ENCODE measurements around the gene PLK1. TPM values are rescaled to one million over a fixed set of nuclear protein-coding genes. Genes with fewer than 3 reads are reported as not detected.
A peak's percentile ranks its signal among the peaks of the same experiment; 100 is the strongest.

The PLK1 gene
- total and polyA plus RNA-seq, 2 of the 4 experiments (the other 2 are of a cell fraction) = 19.4 to 59.0 TPM

DNA sequence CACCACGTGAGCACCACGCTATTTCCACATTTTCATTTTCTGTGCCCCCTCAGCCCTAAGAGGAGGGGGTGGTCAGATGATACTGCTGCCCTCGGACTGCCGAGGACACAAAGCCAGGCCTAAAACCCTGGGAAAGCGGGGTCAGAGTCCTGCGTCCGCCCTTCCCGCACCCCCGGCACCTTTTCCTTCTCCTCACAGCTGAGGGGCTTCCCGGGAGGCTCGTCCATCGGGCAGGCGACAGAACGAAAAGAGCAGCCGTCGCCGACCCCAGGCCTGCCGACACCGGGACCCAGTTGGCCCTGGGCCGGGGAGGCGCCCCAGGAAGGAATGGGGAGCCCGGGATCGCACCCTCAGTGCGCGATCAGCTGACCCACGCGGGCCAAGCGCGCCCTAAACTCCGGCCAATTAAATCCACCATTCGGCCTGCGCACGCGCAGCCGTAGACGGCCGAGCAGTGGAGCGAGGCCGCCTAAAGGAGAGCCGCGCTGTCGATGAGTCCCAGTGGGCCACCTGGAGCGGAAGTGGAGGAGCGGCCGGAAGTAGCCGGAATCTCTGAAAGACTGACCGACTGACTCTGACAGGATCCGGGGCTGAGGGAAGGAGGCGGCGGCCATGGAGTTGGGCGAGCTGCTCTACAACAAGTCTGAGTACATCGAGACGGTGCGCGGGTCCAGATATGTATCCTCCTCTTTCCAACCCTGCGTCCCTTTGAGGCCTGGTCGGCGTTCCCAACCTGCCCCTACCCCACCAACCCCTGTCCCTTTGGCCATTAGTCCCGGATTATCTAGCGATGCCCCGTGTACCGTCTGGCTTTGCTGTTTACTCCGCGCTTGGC is 37.5 kb upstream of the PLK1 start, which contains the start of the genes DCTN5 and PALB2:
TSS of gene DCTN5 (plus strand) at position 536 of the 835 bp plus-strand sequence. CDS start at position 613, 77 bp downstream.
TSS of gene PALB2 (minus strand) at position 380 of the 835 bp plus-strand sequence. CDS start at position 227, 153 bp downstream.
- dilution Hi-C loops (cut with HindIII; ENCODE audit: low sequenced_read_pairs, unreplicated experiment) = no loop called here
- Histone ChIP-seq H4K5ac (ENCODE audit: low read depth, low read length) (peak within 1 kb of the TSS; percentile 74), H4K20me1 (ENCODE audit: insufficient read depth, low read length) (no peaks in the 10 kb centered on the region), H3K9me1 (ENCODE audit: insufficient read depth, low read length) (peaks cover 2% of the 10 kb centered on the region; the same call in 1 of the 2 replicates), H3K36me3 (ENCODE audit: control insufficient read depth, insufficient read depth, low read length) (peaks cover 9% of the 10 kb centered on the region), H3K27ac (ENCODE audit: insufficient read depth, low read length) (peak within 1 kb of the TSS; percentile 82), H2BK5ac (ENCODE audit: low read depth, low read length, poor library complexity, severe bottlenecking) (peak within 1 kb of the TSS; percentile 67), H3K4me1 (ENCODE audit: control insufficient read depth, insufficient read depth, low read length) (peaks cover 4% of the 10 kb centered on the region; the same call in 1 of the 2 replicates), H3K4me2 (ENCODE audit: low read depth, low read length) (peak within 1 kb of the TSS; percentile 93), H3K4ac (ENCODE audit: low read depth, low read length) (peak within 1 kb of the TSS; percentile 97), H3K14ac (replicated peaks; ENCODE audit: low read depth, low read length) (peak within 1 kb of the TSS; percentile 98), H2BK20ac (ENCODE audit: low read depth, low read length) (no peak within 1 kb of the TSS), H3K79me1 (ENCODE audit: low read depth in 1 of 2, low read length in 2 of 2) (peaks cover 29 to 39% of the 10 kb centered on the region in 2 experiments), H2AFZ (replicated peaks; ENCODE audit: low read length, poor library complexity) (peak within 1 kb of the TSS; percentile 98), H3K9me3 (ENCODE audit: control insufficient read depth, insufficient read depth, low read length) (no peaks in the 10 kb centered on the region), H4K91ac (ENCODE audit: insufficient read depth, low read depth, low read length) (peak within 1 kb of the TSS; percentile 89), H2BK15ac (ENCODE audit: low read depth, low read length) (peak within 1 kb of the TSS; percentile 6; the same call in 1 of the 3 replicates), H2AK5ac (ENCODE audit: low read depth, low read length) (peak within 1 kb of the TSS; percentile 82), H3K27me3 (ENCODE audit: control insufficient read depth, insufficient read depth, low read length) (no peaks in the 10 kb centered on the region), H3K56ac (ENCODE audit: extremely low read depth, insufficient read depth, low read length) (peak within 1 kb of the TSS; percentile 65), H3K9ac (ENCODE audit: low read depth, low read length) (peak within 1 kb of the TSS; percentile 93), H2BK120ac (ENCODE audit: low read depth, low read length) (peak within 1 kb of the TSS; percentile 62; the same call in 1 of the 2 replicates), H3K23ac (ENCODE audit: low read depth, low read length) (peak within 1 kb of the TSS; percentile 97), H2AK9ac (replicated peaks; ENCODE audit: low read depth, low read length, poor library complexity) (peak within 1 kb of the TSS; percentile 94), H3K4me3 (ENCODE audit: insufficient read depth, low read depth, low read length) (peak within 1 kb of the TSS; percentile 80), H3K18ac (ENCODE audit: low read depth, low read length) (peak within 1 kb of the TSS; percentile 36), H4K8ac (ENCODE audit: low read depth in 2 of 2, low read length in 2 of 2) (peak within 1 kb of the TSS; percentile 97 to 98)
- 0% methylated on average over 16 of the region's 64 CpGs; no CpG with 5 or more reads in 1 of the 2 experiments for WGBS, 2 experiments (ENCODE audit: extremely low coverage in 2 of 2, insufficient read length in 1 of 2)
- ChIA-PET POLR2A (ENCODE audit: unreplicated experiment) (no interaction called here), CTCF (interaction anchor here (0.8 to 1.2 kb wide), 3 partner anchors 9 to 11 kb away, joined by 3 read pairs; no protein-coding TSS in a partner anchor)
- intact Hi-C loops (cut with micrococcal nuclease) = loop anchor here (1.0 to 5.0 kb wide), 3 partner anchors 44 to 86 kb away; partner anchors contain the start of genes EARS2, NDUFAB1 and UBFD1
- BruUV-seq (replicated peaks) = TSS peak; percentile 59
- DNase-seq (peak; percentile 92), ATAC-seq (ENCODE audit: low read depth) (peak; percentile 99)
- in situ Hi-C loops (cut with MboI; ENCODE audit: low sequenced_read_pairs) = no loop called here
- TF ChIP-seq MAZ (IDR thresholded peaks at IDR 0.05; ENCODE audit: borderline replicate concordance, low read depth, low read length) (peak; percentile 57; the same call in 1 of the 2 replicates), BHLHE40 (IDR thresholded peaks at IDR 0.05; ENCODE audit: low read depth, low read length) (peak; percentile 75; the same call in 1 of the 2 replicates), CHD1 (IDR thresholded peaks at IDR 0.05; ENCODE audit: low read depth, low read length) (no peak), MXI1 (IDR thresholded peaks at IDR 0.05; ENCODE audit: borderline replicate concordance, low read depth, low read length) (peak; percentile 90; the same call in 1 of the 2 replicates), POLR2A (IDR thresholded peaks at IDR 0.05; ENCODE audit: low read depth, low read length) (peak; percentile 60), CEBPB (IDR thresholded peaks at IDR 0.05; ENCODE audit: low read depth, low read length) (no peak), FOS (IDR thresholded peaks at IDR 0.05; ENCODE audit: low read depth, low read length) (0 out of 2 replicates have a peak, but pooled peaks have one; percentile 16), NFE2L2 (IDR thresholded peaks at IDR 0.05; ENCODE audit: low read depth, low read length) (no peak), SMC3 (IDR thresholded peaks at IDR 0.05; ENCODE audit: low read depth, low read length) (no peak), MAFK (IDR thresholded peaks at IDR 0.05; ENCODE audit: low read depth, low read length) (no peak)
- TF ChIP-seq, protein P1, sequence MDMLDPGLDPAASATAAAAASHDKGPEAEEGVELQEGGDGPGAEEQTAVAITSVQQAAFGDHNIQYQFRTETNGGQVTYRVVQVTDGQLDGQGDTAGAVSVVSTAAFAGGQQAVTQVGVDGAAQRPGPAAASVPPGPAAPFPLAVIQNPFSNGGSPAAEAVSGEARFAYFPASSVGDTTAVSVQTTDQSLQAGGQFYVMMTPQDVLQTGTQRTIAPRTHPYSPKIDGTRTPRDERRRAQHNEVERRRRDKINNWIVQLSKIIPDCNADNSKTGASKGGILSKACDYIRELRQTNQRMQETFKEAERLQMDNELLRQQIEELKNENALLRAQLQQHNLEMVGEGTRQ (IDR thresholded peaks at IDR 0.05; ENCODE audit: low read depth, low read length) = peak; percentile 88
- TF ChIP-seq, protein P2, sequence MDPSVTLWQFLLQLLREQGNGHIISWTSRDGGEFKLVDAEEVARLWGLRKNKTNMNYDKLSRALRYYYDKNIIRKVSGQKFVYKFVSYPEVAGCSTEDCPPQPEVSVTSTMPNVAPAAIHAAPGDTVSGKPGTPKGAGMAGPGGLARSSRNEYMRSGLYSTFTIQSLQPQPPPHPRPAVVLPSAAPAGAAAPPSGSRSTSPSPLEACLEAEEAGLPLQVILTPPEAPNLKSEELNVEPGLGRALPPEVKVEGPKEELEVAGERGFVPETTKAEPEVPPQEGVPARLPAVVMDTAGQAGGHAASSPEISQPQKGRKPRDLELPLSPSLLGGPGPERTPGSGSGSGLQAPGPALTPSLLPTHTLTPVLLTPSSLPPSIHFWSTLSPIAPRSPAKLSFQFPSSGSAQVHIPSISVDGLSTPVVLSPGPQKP (IDR thresholded peaks at IDR 0.05; ENCODE audit: borderline replicate concordance, low read depth, low read length) = no peak
- TF ChIP-seq, protein P3, sequence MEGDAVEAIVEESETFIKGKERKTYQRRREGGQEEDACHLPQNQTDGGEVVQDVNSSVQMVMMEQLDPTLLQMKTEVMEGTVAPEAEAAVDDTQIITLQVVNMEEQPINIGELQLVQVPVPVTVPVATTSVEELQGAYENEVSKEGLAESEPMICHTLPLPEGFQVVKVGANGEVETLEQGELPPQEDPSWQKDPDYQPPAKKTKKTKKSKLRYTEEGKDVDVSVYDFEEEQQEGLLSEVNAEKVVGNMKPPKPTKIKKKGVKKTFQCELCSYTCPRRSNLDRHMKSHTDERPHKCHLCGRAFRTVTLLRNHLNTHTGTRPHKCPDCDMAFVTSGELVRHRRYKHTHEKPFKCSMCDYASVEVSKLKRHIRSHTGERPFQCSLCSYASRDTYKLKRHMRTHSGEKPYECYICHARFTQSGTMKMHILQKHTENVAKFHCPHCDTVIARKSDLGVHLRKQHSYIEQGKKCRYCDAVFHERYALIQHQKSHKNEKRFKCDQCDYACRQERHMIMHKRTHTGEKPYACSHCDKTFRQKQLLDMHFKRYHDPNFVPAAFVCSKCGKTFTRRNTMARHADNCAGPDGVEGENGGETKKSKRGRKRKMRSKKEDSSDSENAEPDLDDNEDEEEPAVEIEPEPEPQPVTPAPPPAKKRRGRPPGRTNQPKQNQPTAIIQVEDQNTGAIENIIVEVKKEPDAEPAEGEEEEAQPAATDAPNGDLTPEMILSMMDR (conservative IDR thresholded peaks at IDR 0.05; ENCODE audit: low read depth, low read length) = no peak

Measured in IMR-90 (cell line).